ENCODE data around the gene DGKQ. TPM values are rescaled to one million over a fixed set of nuclear protein-coding genes. Genes with fewer than 3 reads are reported as not detected.

Gene DGKQ
- total and polyA plus RNA-seq, 2 of the 8 experiments (the other 6 are each of a cell fraction or from before 2014, with no cell fraction given): 7.3 to 9.7 TPM

GRCh38 chr4:946517-947471 is 26.6 kb downstream of the DGKQ start (continued):
- TF ChIP-seq POU5F1 (IDR thresholded peaks at IDR 0.05; ENCODE audit: low read depth, low read length): no peak
- TF ChIP-seq RNF2 (IDR thresholded peaks at IDR 0.05; ENCODE audit: borderline replicate concordance, low read depth, low read length, missing control alignments, poor library complexity, severe bottlenecking): no peak

Measured in H1 (cell line).